WI38 (cell line): ENCODE measurements around the gene ALKBH6.
"Not testable (repeated sequence)": the region's sequence is repeated elsewhere in the genome, so short reads cannot be mapped to it uniquely, and the experiment has no call there.

Experiments
- H3K4me3 ChIP-seq: 2 replicates; pipeline ENCODE4 v1.5.1; 2011; ENCODE audit warnings: low read depth, mild to moderate bottlenecking, control low read depth, low read length
- TF ChIP-seq, protein P1 (sequence below): IDR thresholded peaks from 2 replicates; pipeline ENCODE4 v1.5.1; 2012; ENCODE audit warnings: low read depth, mild to moderate bottlenecking, control low read depth, low read length

ALKBH6 gene

GRCh38 chr19:36041831-36042230 lies 27.8 kb upstream of the ALKBH6 start:
- TF ChIP-seq, protein P1, sequence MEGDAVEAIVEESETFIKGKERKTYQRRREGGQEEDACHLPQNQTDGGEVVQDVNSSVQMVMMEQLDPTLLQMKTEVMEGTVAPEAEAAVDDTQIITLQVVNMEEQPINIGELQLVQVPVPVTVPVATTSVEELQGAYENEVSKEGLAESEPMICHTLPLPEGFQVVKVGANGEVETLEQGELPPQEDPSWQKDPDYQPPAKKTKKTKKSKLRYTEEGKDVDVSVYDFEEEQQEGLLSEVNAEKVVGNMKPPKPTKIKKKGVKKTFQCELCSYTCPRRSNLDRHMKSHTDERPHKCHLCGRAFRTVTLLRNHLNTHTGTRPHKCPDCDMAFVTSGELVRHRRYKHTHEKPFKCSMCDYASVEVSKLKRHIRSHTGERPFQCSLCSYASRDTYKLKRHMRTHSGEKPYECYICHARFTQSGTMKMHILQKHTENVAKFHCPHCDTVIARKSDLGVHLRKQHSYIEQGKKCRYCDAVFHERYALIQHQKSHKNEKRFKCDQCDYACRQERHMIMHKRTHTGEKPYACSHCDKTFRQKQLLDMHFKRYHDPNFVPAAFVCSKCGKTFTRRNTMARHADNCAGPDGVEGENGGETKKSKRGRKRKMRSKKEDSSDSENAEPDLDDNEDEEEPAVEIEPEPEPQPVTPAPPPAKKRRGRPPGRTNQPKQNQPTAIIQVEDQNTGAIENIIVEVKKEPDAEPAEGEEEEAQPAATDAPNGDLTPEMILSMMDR: no peak
- H3K4me3 ChIP-seq: no peak overlapping the region

DNA sequence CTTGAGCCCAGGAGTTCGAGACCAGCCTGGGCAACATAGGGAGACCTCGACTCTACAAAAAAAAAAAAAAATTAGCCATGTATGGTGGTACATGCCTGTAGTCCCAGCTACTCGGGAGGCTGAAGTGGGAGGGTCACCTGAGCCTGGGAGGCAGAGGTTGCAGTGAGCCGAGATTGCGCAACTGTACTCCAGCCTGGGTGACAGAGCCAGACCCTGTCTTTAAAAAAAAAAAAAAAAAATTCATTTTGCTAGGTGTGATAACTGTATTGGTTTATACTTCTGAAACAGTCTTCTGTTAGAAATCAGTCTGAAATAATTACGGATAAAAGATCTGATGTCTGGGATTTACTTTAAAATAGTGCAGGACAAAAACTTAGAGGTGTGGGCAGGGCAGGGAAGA lies 27.1 kb upstream of the ALKBH6 start:
- not testable (repeated sequence) for H3K4me3 ChIP-seq

- no peak overlapping the region for H3K4me3 ChIP-seq
- TF ChIP-seq, protein P1: no peak
These were observed 26.5 kb upstream of the ALKBH6 start for GRCh38 chr19:36040495-36040894.

DNA sequence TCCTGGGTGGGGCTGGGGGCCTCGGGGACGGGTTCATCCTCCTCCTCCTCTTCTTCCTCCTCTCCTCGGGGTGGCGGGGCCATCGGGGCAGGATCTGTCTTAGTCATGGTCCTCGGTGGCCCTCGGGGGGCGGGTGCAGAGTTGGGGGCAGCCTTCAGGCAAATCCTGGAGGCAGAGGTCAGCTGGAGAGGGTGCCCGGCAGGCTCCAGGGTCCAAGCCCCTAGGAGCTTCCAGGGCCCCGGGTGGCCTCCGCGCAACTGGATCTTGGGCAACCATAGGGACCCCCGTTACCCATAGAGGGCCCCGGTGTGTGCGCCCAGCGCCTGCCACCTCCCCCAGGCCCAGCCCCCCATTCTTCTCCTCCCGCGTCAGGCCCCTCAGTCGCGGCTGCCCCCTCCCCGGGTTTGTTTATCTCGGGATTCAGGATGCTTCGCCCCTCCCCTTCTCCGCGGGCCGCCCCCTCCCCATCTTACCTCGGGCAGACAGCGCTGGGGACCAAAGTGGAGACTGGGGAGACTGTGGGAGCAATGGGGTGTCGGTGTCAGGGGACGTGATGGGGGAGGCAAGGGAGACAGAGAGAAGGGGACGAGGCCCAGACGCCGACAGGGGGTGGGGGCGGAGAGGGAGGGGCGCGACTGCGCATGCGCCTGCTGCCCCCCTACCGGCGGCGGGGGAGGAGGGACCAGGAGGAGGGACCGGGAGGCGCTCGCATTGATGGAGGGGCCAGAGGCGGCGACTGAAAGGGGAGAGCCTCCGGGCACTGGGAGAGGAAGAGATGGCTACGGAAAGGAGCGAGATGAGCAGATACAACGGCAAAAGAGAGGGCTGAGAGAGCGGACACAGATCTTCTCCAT lies 18.5 kb upstream of the ALKBH6 start, which contains the start of gene CLIP3:
TSS of gene CLIP3 (minus strand) at position 623 of the 854 bp plus-strand sequence. CDS start at position 107, 516 bp downstream.
- peak within 1 kb of the TSS; percentile 83 for H3K4me3 ChIP-seq
- TF ChIP-seq, protein P1: no peak

- TF ChIP-seq, protein P1: no peak
- H3K4me3 ChIP-seq: no peak overlapping the region
These were observed 17.3 kb upstream of the ALKBH6 start for GRCh38 chr19:36031308-36031707.

GRCh38 chr19:36030264-36031148 lies 16.5 kb upstream of the ALKBH6 start:
- no peak overlapping the region for H3K4me3 ChIP-seq
- TF ChIP-seq, protein P1: peak; percentile 33

DNA sequence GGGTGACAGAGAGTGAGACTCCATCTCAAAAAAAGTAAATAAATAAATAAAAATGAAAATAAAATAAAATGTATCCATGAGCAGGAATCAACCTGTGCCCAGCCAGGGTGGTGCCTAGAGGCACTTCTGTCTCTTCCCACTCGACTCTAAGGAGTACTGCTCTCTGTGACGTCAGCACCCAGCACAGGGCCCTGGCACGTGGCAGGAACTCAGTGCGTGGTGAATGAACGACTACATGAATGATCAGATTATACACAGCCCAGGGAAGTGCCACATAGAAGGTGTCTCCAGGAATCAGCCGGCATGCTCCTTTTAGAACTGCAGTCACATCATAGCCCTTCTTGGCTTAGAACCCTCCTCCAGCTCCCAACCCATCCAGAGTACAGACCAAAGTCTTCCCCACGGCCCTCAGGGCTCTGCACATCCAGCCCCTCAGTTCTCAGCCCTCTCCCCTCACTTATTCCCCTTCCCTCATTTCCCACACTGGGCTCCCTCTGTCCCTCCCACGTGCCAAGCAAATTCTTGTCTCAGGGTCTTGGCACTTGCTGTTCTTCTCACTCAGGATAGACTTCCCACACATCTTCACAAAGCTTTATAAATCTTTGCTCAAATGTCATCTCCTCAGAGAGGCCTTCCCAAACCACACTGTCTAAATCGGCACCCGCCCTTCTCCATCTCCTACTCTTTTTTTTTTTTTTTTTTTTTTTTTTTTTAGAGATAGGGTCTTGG lies 14.5 kb upstream of the ALKBH6 start:
- no peak overlapping the region for H3K4me3 ChIP-seq
- TF ChIP-seq, protein P1: no peak
